ENCODE data around the gene LY6G5B.

Gene LY6G5B, protein sequence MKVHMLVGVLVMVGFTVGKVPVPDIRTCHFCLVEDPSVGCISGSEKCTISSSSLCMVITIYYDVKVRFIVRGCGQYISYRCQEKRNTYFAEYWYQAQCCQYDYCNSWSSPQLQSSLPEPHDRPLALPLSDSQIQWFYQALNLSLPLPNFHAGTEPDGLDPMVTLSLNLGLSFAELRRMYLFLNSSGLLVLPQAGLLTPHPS

DNA sequence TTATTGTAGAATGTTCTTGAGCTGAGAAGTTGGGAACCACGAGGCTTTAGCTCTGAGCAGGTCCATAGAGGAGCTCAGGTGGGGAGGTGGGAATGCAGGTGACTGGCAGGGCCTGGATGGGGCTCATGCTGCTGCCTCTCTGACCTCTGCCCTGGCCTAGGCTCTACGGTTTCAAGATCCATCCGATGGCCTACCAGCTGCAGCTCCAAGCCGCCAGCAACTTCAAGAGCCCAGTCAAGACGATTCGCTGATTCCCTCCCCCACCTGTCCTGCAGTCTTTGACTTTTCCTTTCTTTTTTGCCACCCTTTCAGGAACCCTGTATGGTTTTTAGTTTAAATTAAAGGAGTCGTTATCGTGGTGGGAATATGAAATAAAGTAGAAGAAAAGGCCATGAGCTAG, at the start of gene LY6G5B:
Gene LY6G5B (plus strand): TSS at position 301 of the 400 bp plus-strand sequence. CDS start 975 bp downstream, outside the sequence.
- TF ChIP-seq GATA3 (IDR thresholded peaks at IDR 0.05; ENCODE audit: low read depth, low read length) (no peak), GATA2 (IDR thresholded peaks at IDR 0.05; ENCODE audit: low read depth, low read length) (no peak)

DNA sequence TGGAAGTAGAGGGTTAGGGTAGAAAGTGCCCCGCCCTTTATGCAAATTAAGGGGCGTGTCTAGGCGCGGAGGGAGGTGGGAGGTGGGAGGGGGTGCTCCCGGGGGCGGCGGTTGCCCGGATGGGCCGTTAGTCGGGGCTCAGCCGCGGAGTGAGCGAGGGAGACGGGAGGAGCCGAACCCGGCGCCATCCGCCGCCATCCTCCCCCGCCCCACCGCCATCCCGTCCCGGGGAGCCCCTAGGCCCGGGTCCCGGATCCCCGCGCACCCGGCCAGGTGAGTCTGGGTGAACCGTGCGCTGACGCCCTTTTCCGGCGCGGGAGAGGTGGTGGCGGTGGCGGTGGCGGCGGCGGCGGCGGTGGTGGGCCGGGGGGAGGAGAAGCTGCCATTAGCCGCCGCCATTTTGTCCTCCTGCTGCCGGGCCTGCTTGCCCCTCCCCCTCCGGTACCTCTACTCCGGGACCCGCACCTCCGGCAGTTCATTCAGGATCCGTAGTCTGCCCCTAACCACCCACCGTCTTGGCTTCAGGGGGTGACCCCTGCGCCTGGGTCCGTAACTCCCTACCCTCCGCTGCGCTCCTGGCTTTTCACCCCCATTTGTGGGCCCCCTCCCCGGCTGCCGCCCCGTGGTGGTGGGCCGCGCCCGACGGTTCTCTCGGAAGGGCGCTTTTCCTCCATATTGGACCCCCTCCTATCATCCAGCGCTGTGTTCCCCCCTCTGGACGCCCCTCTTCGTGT, 49.0 kb upstream of the LY6G5B start, which contains the start of gene PRRC2A:
Gene PRRC2A (plus strand): TSS at position 130 of the 734 bp plus-strand sequence. CDS start 2,075 bp downstream, outside the sequence.
- TF ChIP-seq GATA2 (IDR thresholded peaks at IDR 0.05; ENCODE audit: low read depth, low read length): no peak
- TF ChIP-seq GATA3 (IDR thresholded peaks at IDR 0.05; ENCODE audit: low read depth, low read length): no peak

DNA sequence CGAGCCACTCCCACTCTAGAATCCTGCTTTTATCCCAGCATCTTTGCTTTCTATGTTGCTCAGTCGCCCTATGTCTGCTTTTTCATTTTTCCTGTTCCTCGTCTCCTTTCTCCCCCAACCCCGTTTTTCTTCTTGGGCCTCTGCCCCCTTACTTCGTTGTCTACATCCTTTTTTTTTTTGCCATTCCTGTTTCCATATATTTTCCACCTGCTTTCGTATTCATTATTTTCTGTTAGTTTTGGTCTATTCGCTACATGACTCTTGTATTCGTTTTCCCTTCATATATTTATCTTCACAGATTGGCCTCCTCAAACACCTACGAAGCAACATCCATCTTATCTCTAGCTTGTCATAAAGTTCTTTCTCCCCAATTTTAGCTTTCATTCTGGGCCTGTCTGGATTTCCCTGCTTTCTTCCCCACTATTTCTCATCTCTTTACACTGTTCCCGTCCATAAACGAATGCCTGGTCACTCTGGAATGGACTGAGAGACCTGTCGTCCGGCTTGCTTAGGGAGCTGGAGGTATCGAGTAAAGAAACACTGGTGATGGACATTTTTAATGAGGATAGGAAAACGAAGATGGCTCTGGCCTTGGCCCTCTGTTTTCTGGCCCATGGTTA, 48.3 kb upstream of the LY6G5B start:
- TF ChIP-seq GATA3 (IDR thresholded peaks at IDR 0.05; ENCODE audit: low read depth, low read length): no peak
- TF ChIP-seq GATA2 (IDR thresholded peaks at IDR 0.05; ENCODE audit: low read depth, low read length): no peak

DNA sequence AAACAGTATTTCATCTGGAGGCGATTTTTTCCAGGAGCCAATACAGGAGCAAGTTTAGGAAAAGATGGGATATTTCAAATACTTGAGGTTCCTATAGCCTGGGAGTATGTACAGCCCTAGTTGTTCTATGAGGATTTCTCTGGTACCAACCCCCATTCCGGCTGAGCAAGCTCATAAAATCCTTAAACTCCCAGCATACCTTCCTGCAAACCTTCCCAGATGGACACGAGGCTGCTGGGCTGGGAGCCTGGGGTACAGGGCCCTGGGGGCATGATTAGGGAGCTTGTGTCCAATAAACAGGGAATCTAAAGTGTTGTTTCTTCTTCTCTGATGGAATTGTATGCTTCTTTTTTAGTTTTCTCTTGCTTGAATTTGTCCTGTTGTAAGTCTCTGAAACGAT, 47.8 kb upstream of the LY6G5B start:
- TF ChIP-seq GATA2 (IDR thresholded peaks at IDR 0.05; ENCODE audit: low read depth, low read length) (no peak), GATA3 (IDR thresholded peaks at IDR 0.05; ENCODE audit: low read depth, low read length) (no peak)

DNA sequence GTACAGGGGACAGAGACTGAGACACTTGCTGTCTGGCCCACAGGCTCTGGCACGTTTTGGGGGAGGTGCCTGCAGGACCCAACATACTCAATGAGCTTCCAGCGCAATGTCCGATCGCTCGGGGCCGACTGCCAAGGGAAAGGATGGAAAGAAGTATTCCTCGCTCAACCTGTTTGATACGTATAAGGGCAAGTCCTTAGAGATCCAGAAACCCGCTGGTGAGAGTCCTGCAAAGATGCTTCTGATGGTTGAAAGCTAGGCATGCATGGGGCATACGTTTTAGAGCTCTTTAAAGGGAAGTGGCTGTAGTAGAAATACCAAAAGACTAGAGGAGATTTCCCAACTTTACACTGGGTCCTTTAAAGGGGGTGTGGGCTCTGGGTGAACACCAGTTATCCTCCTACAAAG, 47.1 kb upstream of the LY6G5B start:
- TF ChIP-seq GATA2 (IDR thresholded peaks at IDR 0.05; ENCODE audit: low read depth, low read length): no peak

DNA sequence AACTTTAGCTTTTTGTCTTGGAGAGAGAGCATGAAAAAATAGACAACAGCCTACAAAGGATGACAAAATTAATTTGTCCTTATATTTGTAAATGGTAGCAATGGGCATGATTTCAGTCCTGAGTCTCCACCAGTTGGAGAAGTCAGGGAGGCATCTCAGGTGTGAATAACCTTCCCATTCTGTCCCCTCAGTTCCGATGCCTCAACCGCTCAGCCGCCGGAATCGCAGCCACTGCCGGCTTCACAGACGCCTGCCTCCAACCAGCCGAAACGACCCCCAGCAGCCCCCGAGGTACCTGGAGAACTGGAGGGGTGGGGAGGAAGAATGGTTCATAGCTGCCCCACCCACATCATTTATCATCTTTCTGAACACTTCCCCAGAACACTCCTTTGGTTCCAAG, 45.7 kb upstream of the LY6G5B start:
- TF ChIP-seq GATA3 (IDR thresholded peaks at IDR 0.05; ENCODE audit: low read depth, low read length): no peak

DNA sequence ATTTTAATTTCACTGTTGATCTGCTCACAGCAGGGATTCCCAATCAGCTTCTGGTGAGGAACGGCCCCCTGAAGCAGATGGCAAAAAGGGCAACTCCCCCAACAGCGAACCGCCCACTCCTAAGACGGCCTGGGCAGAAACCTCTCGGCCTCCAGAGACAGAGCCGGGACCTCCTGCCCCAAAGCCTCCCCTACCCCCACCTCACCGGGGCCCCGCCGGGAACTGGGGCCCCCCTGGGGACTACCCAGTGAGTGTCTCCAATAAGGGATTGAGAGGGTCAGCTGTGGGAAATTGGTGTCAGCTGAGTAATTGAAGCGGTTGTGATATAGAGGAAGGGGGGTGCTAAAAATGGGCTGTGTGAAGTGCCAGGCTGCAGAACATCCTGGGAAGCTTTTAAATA, 42.8 kb upstream of the LY6G5B start:
- TF ChIP-seq GATA3 (IDR thresholded peaks at IDR 0.05; ENCODE audit: low read depth, low read length): no peak
- no peak for TF ChIP-seq GATA2 (IDR thresholded peaks at IDR 0.05; ENCODE audit: low read depth, low read length)

DNA sequence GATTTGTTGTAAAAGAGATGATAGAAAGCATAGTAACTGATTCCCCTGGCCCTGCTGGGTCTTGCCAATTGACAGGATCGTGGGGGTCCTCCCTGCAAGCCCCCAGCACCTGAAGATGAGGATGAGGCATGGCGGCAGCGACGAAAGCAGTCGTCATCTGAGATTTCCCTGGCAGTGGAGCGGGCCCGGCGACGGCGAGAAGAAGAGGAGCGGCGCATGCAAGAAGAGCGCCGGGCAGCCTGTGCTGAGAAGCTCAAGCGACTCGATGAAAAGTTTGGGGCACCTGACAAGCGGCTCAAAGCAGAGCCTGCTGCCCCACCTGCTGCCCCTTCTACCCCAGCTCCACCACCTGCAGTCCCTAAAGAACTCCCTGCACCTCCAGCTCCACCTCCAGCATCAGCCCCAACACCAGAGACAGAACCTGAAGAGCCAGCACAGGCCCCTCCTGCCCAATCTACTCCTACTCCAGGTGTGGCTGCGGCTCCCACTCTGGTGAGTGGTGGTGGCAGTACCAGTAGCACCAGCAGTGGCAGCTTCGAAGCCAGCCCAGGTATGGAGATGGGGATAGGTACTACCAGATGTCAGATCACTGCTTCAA, 42.0 kb upstream of the LY6G5B start:
- TF ChIP-seq GATA2 (IDR thresholded peaks at IDR 0.05; ENCODE audit: low read depth, low read length): no peak
- TF ChIP-seq GATA3 (IDR thresholded peaks at IDR 0.05; ENCODE audit: low read depth, low read length): no peak

DNA sequence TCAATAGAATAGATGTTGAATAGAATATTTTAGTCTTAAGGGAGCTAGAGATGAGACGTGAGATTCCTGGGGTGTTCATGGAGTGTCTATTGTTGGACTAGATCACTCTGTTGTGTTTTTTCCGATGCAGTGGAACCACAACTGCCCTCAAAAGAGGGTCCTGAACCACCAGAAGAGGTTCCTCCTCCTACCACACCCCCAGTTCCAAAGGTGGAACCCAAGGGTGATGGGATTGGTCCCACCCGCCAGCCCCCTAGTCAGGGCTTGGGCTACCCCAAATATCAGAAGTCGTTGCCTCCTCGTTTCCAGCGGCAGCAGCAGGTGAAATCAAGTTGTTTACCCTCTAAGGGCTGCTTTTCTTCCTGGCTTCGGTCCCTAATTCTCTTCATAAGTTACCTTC, 40.8 kb upstream of the LY6G5B start:
- TF ChIP-seq GATA3 (IDR thresholded peaks at IDR 0.05; ENCODE audit: low read depth, low read length) (no peak), GATA2 (IDR thresholded peaks at IDR 0.05; ENCODE audit: low read depth, low read length) (no peak)

DNA sequence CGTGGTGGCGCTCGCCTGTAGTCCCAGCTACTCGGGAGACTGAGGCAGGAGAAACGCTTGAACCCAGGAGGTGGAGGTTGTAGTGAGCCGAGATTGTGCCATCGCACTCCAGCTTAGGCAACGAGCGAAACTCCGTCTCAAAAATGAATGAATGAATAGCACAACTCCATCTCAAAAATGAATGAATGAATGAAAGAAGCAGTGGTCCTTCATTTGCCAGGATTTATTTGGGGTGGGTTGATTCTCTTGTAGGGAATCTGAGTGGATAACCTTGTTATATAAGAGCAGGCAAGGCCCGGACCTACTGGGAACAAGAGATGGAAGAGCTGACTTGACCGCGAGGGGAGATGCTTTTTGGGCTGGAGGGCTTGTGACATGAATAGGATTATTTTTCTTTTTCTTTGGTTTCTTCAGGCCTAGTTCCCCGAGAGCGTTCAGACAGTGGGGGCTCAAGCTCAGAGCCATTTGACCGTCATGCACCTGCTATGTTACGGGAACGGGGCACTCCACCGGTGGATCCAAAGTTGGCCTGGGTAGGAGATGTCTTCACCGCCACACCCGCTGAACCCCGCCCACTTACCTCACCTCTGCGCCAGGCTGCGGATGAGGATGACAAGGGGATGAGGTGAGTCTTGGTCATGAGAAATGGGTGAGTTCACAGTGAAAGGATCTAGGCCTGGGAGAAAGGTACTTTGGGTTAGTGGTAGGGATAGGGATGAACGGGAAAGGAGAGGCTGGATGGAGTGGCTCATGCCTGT, 39.4 kb upstream of the LY6G5B start:
- TF ChIP-seq GATA3 (IDR thresholded peaks at IDR 0.05; ENCODE audit: low read depth, low read length): no peak
- no peak for TF ChIP-seq GATA2 (IDR thresholded peaks at IDR 0.05; ENCODE audit: low read depth, low read length)

DNA sequence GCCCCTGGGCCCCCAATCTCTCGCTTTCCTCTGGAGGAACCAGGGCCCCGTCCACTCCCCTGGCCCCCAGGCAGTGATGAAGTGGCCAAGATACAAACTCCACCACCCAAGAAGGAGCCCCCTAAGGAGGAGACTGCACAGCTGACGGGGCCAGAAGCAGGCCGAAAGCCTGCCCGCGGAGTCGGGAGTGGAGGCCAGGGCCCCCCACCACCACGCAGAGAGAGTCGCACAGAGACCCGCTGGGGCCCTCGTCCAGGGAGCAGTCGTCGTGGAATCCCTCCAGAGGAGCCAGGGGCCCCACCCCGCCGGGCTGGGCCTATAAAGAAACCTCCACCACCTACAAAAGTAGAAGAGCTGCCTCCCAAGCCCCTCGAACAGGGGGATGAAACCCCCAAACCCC, 38.6 kb upstream of the LY6G5B start:
- no peak for TF ChIP-seq GATA2 (IDR thresholded peaks at IDR 0.05; ENCODE audit: low read depth, low read length)
- no peak for TF ChIP-seq GATA3 (IDR thresholded peaks at IDR 0.05; ENCODE audit: low read depth, low read length)

DNA sequence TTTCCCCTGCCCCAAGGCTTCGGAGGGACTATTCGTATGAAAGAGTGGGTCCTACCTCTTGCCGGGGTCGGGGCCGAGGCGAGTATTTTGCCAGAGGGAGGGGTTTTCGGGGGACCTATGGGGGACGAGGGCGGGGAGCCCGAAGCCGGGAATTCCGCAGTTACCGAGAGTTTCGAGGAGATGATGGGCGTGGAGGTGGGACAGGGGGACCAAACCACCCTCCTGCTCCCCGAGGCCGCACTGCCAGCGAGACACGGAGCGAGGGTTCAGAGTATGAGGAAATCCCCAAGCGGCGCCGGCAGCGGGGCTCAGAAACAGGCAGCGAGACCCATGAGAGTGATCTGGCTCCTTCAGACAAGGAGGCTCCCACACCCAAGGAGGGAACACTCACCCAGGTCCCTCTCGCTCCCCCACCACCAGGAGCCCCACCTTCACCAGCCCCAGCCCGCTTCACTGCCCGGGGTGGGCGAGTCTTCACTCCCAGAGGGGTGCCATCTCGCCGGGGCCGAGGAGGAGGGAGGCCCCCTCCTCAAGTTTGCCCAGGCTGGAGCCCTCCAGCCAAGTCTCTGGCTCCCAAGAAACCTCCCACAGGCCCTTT, 38.0 kb upstream of the LY6G5B start:
- TF ChIP-seq GATA2 (IDR thresholded peaks at IDR 0.05; ENCODE audit: low read depth, low read length): no peak
- no peak for TF ChIP-seq GATA3 (IDR thresholded peaks at IDR 0.05; ENCODE audit: low read depth, low read length)

DNA sequence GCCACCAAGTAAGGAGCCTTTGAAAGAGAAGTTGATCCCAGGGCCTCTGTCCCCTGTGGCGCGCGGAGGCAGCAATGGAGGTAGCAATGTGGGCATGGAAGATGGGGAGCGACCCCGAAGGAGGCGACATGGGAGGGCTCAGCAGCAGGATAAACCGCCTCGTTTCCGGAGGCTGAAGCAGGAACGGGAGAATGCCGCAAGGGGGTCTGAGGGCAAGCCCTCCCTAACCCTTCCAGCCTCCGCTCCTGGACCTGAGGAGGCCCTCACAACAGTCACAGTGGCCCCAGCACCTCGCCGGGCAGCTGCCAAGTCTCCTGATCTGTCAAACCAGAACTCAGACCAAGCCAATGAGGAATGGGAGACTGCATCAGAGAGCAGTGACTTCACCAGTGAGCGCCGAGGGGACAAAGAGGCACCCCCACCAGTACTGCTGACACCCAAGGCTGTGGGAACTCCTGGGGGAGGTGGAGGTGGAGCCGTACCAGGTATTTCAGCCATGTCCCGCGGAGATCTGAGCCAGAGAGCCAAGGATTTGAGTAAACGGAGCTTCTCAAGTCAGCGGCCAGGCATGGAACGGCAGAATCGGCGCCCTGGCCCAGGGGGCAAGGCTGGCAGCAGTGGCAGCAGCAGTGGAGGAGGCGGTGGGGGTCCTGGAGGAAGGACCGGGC, 37.4 kb upstream of the LY6G5B start:
- TF ChIP-seq GATA2 (IDR thresholded peaks at IDR 0.05; ENCODE audit: low read depth, low read length): no peak
- TF ChIP-seq GATA3 (IDR thresholded peaks at IDR 0.05; ENCODE audit: low read depth, low read length): no peak

All from SH-SY5Y (cell line).